NT2/D1 (cell line): Measurements from ENCODE around the gene ZNF746.

ENCODE experiments used
- SUZ12 ChIP-seq: IDR thresholded peaks from 2 replicates; pipeline ENCODE4 v1.6.1; 2011; ENCODE audit not compliant: insufficient read length, insufficient read depth; ENCODE audit errors: extremely low read depth
- YY1 ChIP-seq: IDR thresholded peaks from 2 replicates; pipeline ENCODE4 v1.6.1; 2011; ENCODE audit not compliant: insufficient read length, insufficient read depth
- ZNF274 ChIP-seq: IDR thresholded peaks from 2 replicates; pipeline ENCODE4 v1.6.1; 2011; ENCODE audit warnings: mild to moderate bottlenecking, low read depth, low read length

DNA sequence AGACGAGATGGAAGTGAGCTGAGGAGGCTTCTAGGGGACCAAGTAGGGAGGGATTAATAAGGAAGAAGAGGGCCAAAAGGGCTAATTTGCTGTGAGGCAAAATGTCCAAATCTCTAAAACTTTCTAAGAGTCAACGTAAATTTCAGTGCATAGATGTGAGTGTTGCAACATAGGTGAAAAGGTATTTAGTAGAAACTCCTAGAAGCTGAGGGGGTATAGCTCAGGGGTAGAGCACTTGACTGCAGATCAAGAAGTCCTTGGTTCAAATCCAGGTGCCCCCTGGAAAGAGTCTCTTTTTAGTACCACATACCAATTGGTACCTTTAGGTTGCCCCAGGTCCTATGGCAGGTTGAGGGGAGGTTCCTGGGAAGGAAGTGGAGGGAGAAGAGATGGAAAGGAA, 48.7 kb upstream of the ZNF746 start:
- TF ChIP-seq YY1 (no peak), ZNF274 (no peak), SUZ12 (no peak)
